ENCODE results near the gene MCUR1.

DNA sequence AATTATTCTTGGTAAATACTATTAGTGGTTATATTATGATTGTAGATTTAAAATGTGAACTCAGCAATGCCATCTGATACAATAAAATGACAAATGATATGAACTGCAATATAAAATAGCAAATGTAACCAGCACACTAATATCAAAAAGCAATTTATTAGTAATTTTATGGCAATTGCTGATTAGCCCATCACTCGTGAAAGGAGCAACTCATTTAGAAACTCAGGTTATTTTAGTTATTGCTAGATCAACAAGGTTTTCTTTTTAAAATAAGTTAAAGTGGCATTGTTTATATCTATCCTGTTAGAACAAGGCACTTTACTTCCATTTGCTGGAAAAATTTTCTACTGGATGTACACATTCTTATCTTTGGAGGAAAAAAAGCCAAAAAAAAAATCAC lies 18.4 kb upstream of the MCUR1 start:
- TF ChIP-seq POLR2AphosphoS5 (IDR thresholded peaks at IDR 0.05) (no peak), CTCF (IDR thresholded peaks at IDR 0.05) (no peak), EP300 (IDR thresholded peaks at IDR 0.05) (no peak), POLR2A (IDR thresholded peaks at IDR 0.05) (no peak)
